T-helper 2 cell treated with Interferon-gamma antibody and Interleukin-4, amounts not matched to agents 5 μg/mL and 100 μg/mL, for 36 hours (primary cell): ENCODE measurements around the gene RNF212B.

Experiments used
- DNase-seq: peaks from one replicate; pipeline ENCODE4 v3.0.0; 2021; ENCODE audit warnings: low spot score
- H3K27ac Mint-ChIP-seq: one replicate; pipeline ENCODE4 v1.8.0; 2021; ENCODE audit warnings: mild to moderate bottlenecking, mixed read lengths
- H3K27me3 Mint-ChIP-seq: one replicate; pipeline ENCODE4 v1.8.0; 2021; ENCODE audit warnings: low read depth, mixed read lengths
- H3K36me3 Mint-ChIP-seq: one replicate; pipeline ENCODE4 v1.8.0; 2021; ENCODE audit warnings: low read depth, mixed read lengths
- H3K4me1 Mint-ChIP-seq: one replicate; pipeline ENCODE4 v1.8.0; 2021; ENCODE audit warnings: low read depth, mixed read lengths
- H3K4me3 Mint-ChIP-seq: one replicate; pipeline ENCODE4 v1.8.0; 2022; ENCODE audit warnings: mild to moderate bottlenecking, moderate library complexity, mixed read lengths
- H3K9me3 Mint-ChIP-seq: one replicate; pipeline ENCODE4 v1.8.0; 2021; ENCODE audit warnings: mixed read lengths

RNF212B gene

GRCh38 chr14:23296012-23296777, 58.5 kb downstream of the RNF212B start:
- H3K4me1 Mint-ChIP-seq: peaks cover 22% of the 10 kb centered on the region
- H3K27ac Mint-ChIP-seq: no peak overlapping the region
- H3K36me3 Mint-ChIP-seq: peaks cover 24% of the 10 kb centered on the region
- H3K4me3 Mint-ChIP-seq: no peak overlapping the region
- DNase-seq: no peak
- H3K27me3 Mint-ChIP-seq: no peaks in the 10 kb centered on the region
- H3K9me3 Mint-ChIP-seq: no peaks in the 10 kb centered on the region

GRCh38 chr14:23297096-23297495, 59.4 kb downstream of the RNF212B start:
- H3K9me3 Mint-ChIP-seq: no peaks in the 10 kb centered on the region
- no peak for DNase-seq

GRCh38 chr14:23297611-23298277, 60.0 kb downstream of the RNF212B start:
- H3K9me3 Mint-ChIP-seq: no peaks in the 10 kb centered on the region
- H3K4me1 Mint-ChIP-seq: peaks cover 25% of the 10 kb centered on the region
- H3K36me3 Mint-ChIP-seq: peaks cover 24% of the 10 kb centered on the region
- no peak overlapping the region for H3K4me3 Mint-ChIP-seq
- no peak for DNase-seq
- no peaks in the 10 kb centered on the region for H3K27me3 Mint-ChIP-seq
- H3K27ac Mint-ChIP-seq: no peak overlapping the region

More at GRCh38 chr14:23297096-23297495, 59.4 kb downstream of the RNF212B start:
- Mint-ChIP-seq H3K27me3 (no peaks in the 10 kb centered on the region), H3K4me3 (no peak overlapping the region), H3K36me3 (peaks cover 24% of the 10 kb centered on the region), H3K27ac (no peak overlapping the region), H3K4me1 (peaks cover 22% of the 10 kb centered on the region)

GRCh38 chr14:23299211-23299957, 61.6 kb downstream of the RNF212B start:
- Mint-ChIP-seq H3K27ac (peak overlapping the region; percentile 70), H3K4me1 (peaks cover 27% of the 10 kb centered on the region), H3K36me3 (peaks cover 24% of the 10 kb centered on the region), H3K4me3 (peak overlapping the region; percentile 57), H3K9me3 (no peaks in the 10 kb centered on the region), H3K27me3 (no peaks in the 10 kb centered on the region)
- no peak for DNase-seq

GRCh38 chr14:23299986-23300686, 62.4 kb downstream of the RNF212B start:
- Mint-ChIP-seq H3K4me1 (peaks cover 24% of the 10 kb centered on the region), H3K27ac (peak overlapping the region; percentile 96), H3K4me3 (peak overlapping the region; percentile 93), H3K9me3 (no peaks in the 10 kb centered on the region), H3K36me3 (peaks cover 24% of the 10 kb centered on the region), H3K27me3 (peaks cover 3% of the 10 kb centered on the region)
- DNase-seq: no peak

GRCh38 chr14:23300687-23301223, 63.0 kb downstream of the RNF212B start:
- Mint-ChIP-seq H3K4me1 (peaks cover 23% of the 10 kb centered on the region), H3K9me3 (no peaks in the 10 kb centered on the region), H3K27me3 (peaks cover 3% of the 10 kb centered on the region), H3K4me3 (peak overlapping the region; percentile 93), H3K36me3 (peaks cover 21% of the 10 kb centered on the region), H3K27ac (peak overlapping the region; percentile 96)
- no peak for DNase-seq

- Mint-ChIP-seq H3K9me3 (no peaks in the 10 kb centered on the region), H3K36me3 (peaks cover 21% of the 10 kb centered on the region), H3K4me3 (peak overlapping the region; percentile 93), H3K27me3 (peaks cover 3% of the 10 kb centered on the region), H3K4me1 (peaks cover 28% of the 10 kb centered on the region), H3K27ac (peak overlapping the region; percentile 97)
- DNase-seq: peak; percentile 100
Measured at GRCh38 chr14:23301288-23301968, 63.7 kb downstream of the RNF212B start.

- Mint-ChIP-seq H3K36me3 (peaks cover 17% of the 10 kb centered on the region), H3K27ac (peak overlapping the region; percentile 97), H3K9me3 (no peaks in the 10 kb centered on the region), H3K27me3 (peaks cover 3% of the 10 kb centered on the region), H3K4me1 (peaks cover 28% of the 10 kb centered on the region), H3K4me3 (peak overlapping the region; percentile 92)
- DNase-seq: no peak
Measured at GRCh38 chr14:23301969-23302289, 64.2 kb downstream of the RNF212B start.

GRCh38 chr14:23302290-23303225, 64.8 kb downstream of the RNF212B start, which contains the start of gene PPP1R3E:
Gene PPP1R3E, minus strand, starts transcription at chr14:23302859. Its CDS starts 283 bp downstream, at chr14:23302576.
- peak within 1 kb of the TSS; percentile 100 for H3K4me3 Mint-ChIP-seq
- H3K27ac Mint-ChIP-seq: peak within 1 kb of the TSS; percentile 100
- H3K27me3 Mint-ChIP-seq: peaks cover 6% of the 10 kb centered on the region
- no peaks in the 10 kb centered on the region for H3K9me3 Mint-ChIP-seq
- H3K36me3 Mint-ChIP-seq: peaks cover 14% of the 10 kb centered on the region
- peak; percentile 85 for DNase-seq
- peaks cover 33% of the 10 kb centered on the region for H3K4me1 Mint-ChIP-seq

- peak; percentile 39 for DNase-seq
- peak within 1 kb of the TSS; percentile 77 for H3K4me3 Mint-ChIP-seq
- no peaks in the 10 kb centered on the region for H3K36me3 Mint-ChIP-seq
- peaks cover 6% of the 10 kb centered on the region for H3K27me3 Mint-ChIP-seq
- peaks cover 26% of the 10 kb centered on the region for H3K4me1 Mint-ChIP-seq
- peak within 1 kb of the TSS; percentile 81 for H3K27ac Mint-ChIP-seq
- no peaks in the 10 kb centered on the region for H3K9me3 Mint-ChIP-seq
Measured at GRCh38 chr14:23306412-23307145, 68.8 kb downstream of the RNF212B start, which contains the start of gene BCL2L2. Gene BCL2L2, plus strand, starts transcription at chr14:23306833. Its CDS starts 935 bp downstream, at chr14:23307768.

GRCh38 chr14:23307146-23307530, 69.4 kb downstream of the RNF212B start:
- DNase-seq: no peak
- Mint-ChIP-seq H3K4me3 (peak overlapping the region; percentile 77), H3K27me3 (peaks cover 6% of the 10 kb centered on the region), H3K27ac (peak overlapping the region; percentile 81), H3K4me1 (peaks cover 26% of the 10 kb centered on the region), H3K36me3 (no peaks in the 10 kb centered on the region), H3K9me3 (no peaks in the 10 kb centered on the region)
